Measurements from ENCODE around the gene DUSP1.

GRCh38 chr5:172733131-172733973, 37.6 kb downstream of the DUSP1 start:
- no peak for TF ChIP-seq CTCF (optimal IDR thresholded peaks at IDR 0.05 in 1 of 3, IDR thresholded peaks at IDR 0.05 in 1 of 3, conservative IDR thresholded peaks at IDR 0.05 in 1 of 3; ENCODE audit: extremely low read depth in 1 of 3, insufficient read depth in 2 of 3, low read length in 3 of 3)
- TF ChIP-seq EZH2 (IDR thresholded peaks at IDR 0.05; ENCODE audit: low read length): no peak
